Liver (tissue), 9 donors: Measurements from ENCODE around the gene BRF1. TPM values are rescaled to one million over a fixed set of nuclear protein-coding genes. Genes with fewer than 3 reads are reported as not detected.

Experiments
- DNase-seq: peaks from one replicate; pipeline ENCODE4 v3.0.0-alpha.2; 2017; ENCODE audit warnings: low spot score
- H3K27ac ChIP-seq, 2 donors: one replicate each; pipeline ENCODE4 v1.7.0; 2013; ENCODE audit warnings: inconsistent platforms in 2 of 2, low read length in 2 of 2, control low read depth in 1 of 2, low read depth in 1 of 2, mild to moderate bottlenecking in 1 of 2
- H3K27me3 ChIP-seq, 4 donors: one replicate each; pipeline versions ENCODE4 v1.6.1 to v1.7.0; 2013; ENCODE audit warnings: low read length in 3 of 4, inconsistent platforms in 1 of 4, mild to moderate bottlenecking in 1 of 4, moderate library complexity in 1 of 4; ENCODE audit not compliant: control insufficient read depth in 4 of 4, insufficient read depth in 4 of 4
- H3K36me3 ChIP-seq, 4 donors: one replicate each; pipeline versions ENCODE4 v1.6.1 to v1.7.0; 2013; ENCODE audit warnings: low read length in 3 of 4, mild to moderate bottlenecking in 3 of 4, low read depth in 1 of 4, moderate library complexity in 1 of 4; ENCODE audit not compliant: control insufficient read depth in 4 of 4, insufficient read depth in 3 of 4
- H3K4me1 ChIP-seq, 4 donors: one replicate each; pipeline versions ENCODE4 v1.6.1 to v1.7.0; 2013; ENCODE audit warnings: low read length in 3 of 4, mild to moderate bottlenecking in 3 of 4, moderate library complexity in 1 of 4; ENCODE audit not compliant: control insufficient read depth in 4 of 4, insufficient read depth in 4 of 4
- H3K4me3 ChIP-seq, 3 donors: one replicate each; pipeline versions ENCODE4 v1.6.1 to v1.7.0; 2013; ENCODE audit warnings: low read length in 3 of 3, control low read depth in 1 of 3, low read depth in 1 of 3, mild to moderate bottlenecking in 1 of 3
- H3K9ac ChIP-seq, 2 donors: one replicate each; pipeline ENCODE4 v1.7.0; 2013; ENCODE audit warnings: low read length in 2 of 2, mild to moderate bottlenecking in 2 of 2, moderate library complexity in 2 of 2, control low read depth in 1 of 2, low read depth in 1 of 2
- H3K9me3 ChIP-seq, 4 donors: one replicate each; pipeline versions ENCODE4 v1.6.1 to v1.7.0; 2013; ENCODE audit warnings: low read length in 3 of 4; ENCODE audit not compliant: control insufficient read depth in 4 of 4
- ATF3 ChIP-seq: IDR thresholded peaks from 2 replicates; pipeline ENCODE4 v1.6.1; 2016; ENCODE audit warnings: antibody characterized with exemption
- FOXA1 ChIP-seq: IDR thresholded peaks from 2 replicates; pipeline ENCODE4 v1.6.1; 2016; ENCODE audit warnings: antibody characterized with exemption
- FOXA2 ChIP-seq: IDR thresholded peaks from 2 replicates; pipeline ENCODE4 v1.6.1; 2016; ENCODE audit warnings: antibody characterized with exemption
- GABPA ChIP-seq, 2 donors: IDR thresholded peaks in 1 of 2; conservative IDR thresholded peaks in 1 of 2; 2 replicates each; pipeline ENCODE4 v1.6.1; 2016; ENCODE audit warnings: antibody characterized with exemption in 2 of 2, mild to moderate bottlenecking in 1 of 2, moderate library complexity in 1 of 2
- HNF4G ChIP-seq: IDR thresholded peaks from 2 replicates; pipeline ENCODE4 v1.6.1; 2016; ENCODE audit warnings: antibody characterized with exemption
- JUND ChIP-seq, 2 donors: IDR thresholded peaks; 2 replicates each; pipeline ENCODE4 v1.6.1; 2016; ENCODE audit warnings: antibody characterized with exemption in 2 of 2
- NR2F2 ChIP-seq: IDR thresholded peaks from 2 replicates; pipeline ENCODE4 v1.6.1; 2016; ENCODE audit warnings: antibody characterized with exemption
- RAD21 ChIP-seq, 2 donors: IDR thresholded peaks; 2 replicates each; pipeline ENCODE4 v1.6.1; 2016; ENCODE audit warnings: antibody characterized with exemption in 2 of 2, mild to moderate bottlenecking in 2 of 2
- REST ChIP-seq: IDR thresholded peaks from 2 replicates; pipeline ENCODE4 v1.6.1; 2016; ENCODE audit warnings: antibody characterized with exemption, mild to moderate bottlenecking
- RXRA ChIP-seq, 2 donors: IDR thresholded peaks; 2 replicates each; pipeline ENCODE4 v1.6.1; 2017 to 2018; ENCODE audit warnings: antibody characterized with exemption in 2 of 2, mild to moderate bottlenecking in 1 of 2
- SP1 ChIP-seq: IDR thresholded peaks from 2 replicates; pipeline ENCODE4 v1.6.1; 2018; ENCODE audit warnings: antibody characterized with exemption, mild to moderate bottlenecking
- TAF1 ChIP-seq: conservative IDR thresholded peaks from 2 replicates; pipeline ENCODE4 v1.6.1; 2016; ENCODE audit warnings: antibody characterized with exemption, mild to moderate bottlenecking
- YY1 ChIP-seq: IDR thresholded peaks from 2 replicates; pipeline ENCODE4 v1.6.1; 2016; ENCODE audit warnings: antibody characterized with exemption, mild to moderate bottlenecking
- WGBS: extraction: QIAGEN DNeasy Blood & Tissue Kit; methylation state at CpG from one replicate; pipeline ENCODE4 v1.1.7; 2013; 5-methylcytosine and 5-hydroxymethylcytosine counted together
- polyA plus RNA-seq, 2 donors: library from polyadenylated mRNA; stranded (reverse) in 1 of 2; unstranded in 1 of 2; fragments of 200-250 nt in 1 of 2; fragments of >200 nt in 1 of 2; fragmentation: Nextera tagmentation in 1 of 2; extraction: Ambion mirVana in 1 of 2; gene quantifications; one replicate each; pipeline versions ENCODE4 v1.2.1 to v1.2.3, GENCODE V29; 2013 to 2015
- total RNA-seq, 2 donors: library from RNA; depleted of rRNA; stranded (reverse); fragments of >200 nt; gene quantifications; one replicate each; pipeline ENCODE4 v1.2.3, GENCODE V29; 2014
- TF ChIP-seq, protein P1 (sequence below): IDR thresholded peaks from 2 replicates; pipeline ENCODE4 v1.6.1; 2016; ENCODE audit warnings: antibody characterized with exemption
- TF ChIP-seq, protein P2 (sequence below): fragments of 150-350 bp; IDR thresholded peaks from 2 replicates; pipeline ENCODE4 v1.5.1; 2017; ENCODE audit warnings: improper control_type of control experiment, low read depth, low read length; ENCODE audit not compliant: missing input control
- donor health status: healthy.
- donor health status: healthy.
- donor health status: healthy.
- donor health status: healthy.
- donor health status: healthy.

Gene BRF1
- total and polyA plus RNA-seq, 4 donors: 4.6 to 24.1 (median 10.6) TPM

GRCh38 chr14:105273062-105273461 is 27.7 kb downstream of the BRF1 start:
- DNase-seq: no peak
- Histone ChIP-seq H3K4me1 (peaks cover 0 to 3% (median under 1%) of the 10 kb centered on the region in 4 donors), H3K9ac (no peak overlapping the region), H3K27me3 (no peaks in the 10 kb centered on the region), H3K36me3 (peaks cover 0 to 6% (median 1%) of the 10 kb centered on the region in 4 donors), H3K27ac (no peak overlapping the region), H3K4me3 (no peak overlapping the region), H3K9me3 (no peaks in the 10 kb centered on the region)
- WGBS: 86% methylated on average over 12 of the region's 12 CpGs
- no peak for TF ChIP-seq FOXA1
- TF ChIP-seq, protein P1, sequence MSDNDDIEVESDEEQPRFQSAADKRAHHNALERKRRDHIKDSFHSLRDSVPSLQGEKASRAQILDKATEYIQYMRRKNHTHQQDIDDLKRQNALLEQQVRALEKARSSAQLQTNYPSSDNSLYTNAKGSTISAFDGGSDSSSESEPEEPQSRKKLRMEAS: no peak
- no peak for TF ChIP-seq SP1
- no peak for TF ChIP-seq JUND (IDR thresholded peaks at IDR 0.05)
- TF ChIP-seq TAF1: no peak
- no peak for TF ChIP-seq HNF4G
- no peak for TF ChIP-seq GABPA (IDR thresholded peaks at IDR 0.05 in 1 of 2, conservative IDR thresholded peaks at IDR 0.05 in 1 of 2)
- TF ChIP-seq ATF3: no peak
- no peak for TF ChIP-seq RAD21 (IDR thresholded peaks at IDR 0.05)
- no peak for TF ChIP-seq YY1
- TF ChIP-seq, protein P2, sequence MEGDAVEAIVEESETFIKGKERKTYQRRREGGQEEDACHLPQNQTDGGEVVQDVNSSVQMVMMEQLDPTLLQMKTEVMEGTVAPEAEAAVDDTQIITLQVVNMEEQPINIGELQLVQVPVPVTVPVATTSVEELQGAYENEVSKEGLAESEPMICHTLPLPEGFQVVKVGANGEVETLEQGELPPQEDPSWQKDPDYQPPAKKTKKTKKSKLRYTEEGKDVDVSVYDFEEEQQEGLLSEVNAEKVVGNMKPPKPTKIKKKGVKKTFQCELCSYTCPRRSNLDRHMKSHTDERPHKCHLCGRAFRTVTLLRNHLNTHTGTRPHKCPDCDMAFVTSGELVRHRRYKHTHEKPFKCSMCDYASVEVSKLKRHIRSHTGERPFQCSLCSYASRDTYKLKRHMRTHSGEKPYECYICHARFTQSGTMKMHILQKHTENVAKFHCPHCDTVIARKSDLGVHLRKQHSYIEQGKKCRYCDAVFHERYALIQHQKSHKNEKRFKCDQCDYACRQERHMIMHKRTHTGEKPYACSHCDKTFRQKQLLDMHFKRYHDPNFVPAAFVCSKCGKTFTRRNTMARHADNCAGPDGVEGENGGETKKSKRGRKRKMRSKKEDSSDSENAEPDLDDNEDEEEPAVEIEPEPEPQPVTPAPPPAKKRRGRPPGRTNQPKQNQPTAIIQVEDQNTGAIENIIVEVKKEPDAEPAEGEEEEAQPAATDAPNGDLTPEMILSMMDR: no peak

- no peak for TF ChIP-seq TAF1
- no peak for TF ChIP-seq FOXA2
- TF ChIP-seq NR2F2: no peak
- TF ChIP-seq YY1: no peak
- TF ChIP-seq ATF3: no peak
- TF ChIP-seq HNF4G: no peak
- TF ChIP-seq GABPA (IDR thresholded peaks at IDR 0.05 in 1 of 2, conservative IDR thresholded peaks at IDR 0.05 in 1 of 2): no peak
- no peak for TF ChIP-seq FOXA1
- Histone ChIP-seq H3K27me3 (no peaks in the 10 kb centered on the region), H3K9ac (no peak overlapping the region), H3K36me3 (peaks cover 0 to 6% (median 1%) of the 10 kb centered on the region in 4 donors), H3K27ac (no peak overlapping the region), H3K4me3 (no peak overlapping the region), H3K4me1 (peaks cover 0 to 3% (median under 1%) of the 10 kb centered on the region in 4 donors), H3K9me3 (no peaks in the 10 kb centered on the region)
- no peak for DNase-seq
- WGBS: 92% methylated on average over 15 of the region's 15 CpGs
These were observed 28.2 kb downstream of the BRF1 start for GRCh38 chr14:105272623-105273022.

DNA sequence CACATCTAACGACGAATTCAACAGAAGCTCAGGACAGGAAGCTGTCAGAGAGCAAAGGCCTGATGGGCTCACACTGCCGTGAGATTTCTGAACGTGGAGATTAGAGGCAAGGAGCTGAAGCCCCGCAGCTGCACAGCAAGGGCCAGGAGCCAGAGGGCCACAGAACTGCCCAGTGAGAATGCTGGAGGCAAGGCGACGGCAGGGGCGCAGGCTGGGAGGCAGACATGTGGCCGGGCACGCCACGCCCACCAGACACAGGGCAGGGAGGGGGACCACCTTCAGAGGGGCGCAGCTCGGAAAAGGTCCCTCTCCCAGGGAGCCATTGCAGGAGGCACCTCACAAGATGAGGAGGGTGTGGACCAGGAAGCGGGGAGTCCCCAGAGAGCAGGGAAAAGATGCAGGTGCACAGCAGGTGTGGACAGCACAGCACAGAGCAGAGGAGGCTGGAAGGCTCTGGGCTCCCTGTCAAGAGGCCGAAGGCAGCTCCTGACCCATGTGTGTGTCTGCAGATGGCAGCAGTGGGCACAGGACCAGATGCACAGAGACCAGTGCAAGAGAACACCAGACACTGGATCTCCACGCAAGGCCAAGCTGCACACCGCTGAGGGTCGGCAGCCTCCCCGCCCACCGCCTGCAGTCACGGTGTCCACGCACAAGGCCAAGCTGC is 29.4 kb downstream of the BRF1 start:
- WGBS: 95% methylated on average over 22 of the region's 22 CpGs
- H3K27ac ChIP-seq: no peak overlapping the region

More for the DNA sequence above, 29.4 kb downstream of the BRF1 start:
- no peaks in the 10 kb centered on the region for H3K9me3 ChIP-seq
- no peak overlapping the region for H3K4me3 ChIP-seq
- no peak for TF ChIP-seq SP1
- TF ChIP-seq, protein P1: no peak
- no peak for TF ChIP-seq JUND (IDR thresholded peaks at IDR 0.05)
- TF ChIP-seq FOXA1: no peak
- TF ChIP-seq REST: no peak
- no peak for TF ChIP-seq RXRA (IDR thresholded peaks at IDR 0.05)
- no peak for TF ChIP-seq GABPA (IDR thresholded peaks at IDR 0.05 in 1 of 2, conservative IDR thresholded peaks at IDR 0.05 in 1 of 2)
- no peak for TF ChIP-seq ATF3
- peaks cover 0 to 6% (median 1%) of the 10 kb centered on the region in 4 donors for H3K36me3 ChIP-seq
- peaks cover 0 to 3% (median under 1%) of the 10 kb centered on the region in 4 donors for H3K4me1 ChIP-seq
- DNase-seq: no peak
- H3K27me3 ChIP-seq: no peaks in the 10 kb centered on the region
- no peak overlapping the region for H3K9ac ChIP-seq
